Measurements from ENCODE around the gene MEAK7. TPM values are rescaled to one million over a fixed set of nuclear protein-coding genes. Genes with fewer than 3 reads are reported as not detected.
A peak's percentile ranks its signal among the peaks of the same experiment; 100 is the strongest.

The MEAK7 gene
- total and polyA plus RNA-seq, 2 of the 8 experiments (the other 6 are each of a cell fraction or from before 2014, with no cell fraction given): 9.6 to 19.6 TPM

DNA sequence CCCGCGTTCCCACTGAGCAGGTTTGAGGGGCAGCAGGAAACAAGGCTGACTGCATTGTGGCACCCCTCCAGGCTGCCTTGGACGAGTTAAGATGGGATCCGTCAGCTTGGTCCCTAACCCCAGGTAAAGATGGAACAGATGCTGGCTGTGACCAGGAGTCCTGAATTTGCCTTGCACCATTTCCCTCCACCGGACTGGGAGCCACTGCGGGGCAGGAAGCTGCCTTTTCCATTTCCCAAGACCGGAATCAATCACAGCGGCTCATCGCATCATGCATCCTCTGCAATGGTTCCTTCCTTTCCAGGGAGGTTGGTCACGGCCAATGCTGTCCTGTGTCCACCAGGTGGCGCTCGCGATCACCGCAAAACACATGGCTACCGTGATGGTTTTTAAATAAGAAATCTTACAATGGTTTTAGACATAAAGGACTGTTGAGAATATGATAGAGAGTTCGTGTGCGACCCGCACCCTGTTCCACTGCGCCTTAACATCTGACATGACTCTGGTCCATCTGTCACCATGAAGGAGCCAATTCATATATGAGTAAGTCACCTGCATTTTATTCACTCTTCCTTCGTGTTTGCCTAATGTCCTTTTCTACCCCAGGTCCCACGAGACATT is 6.8 kb upstream of the MEAK7 start:
- POLR2A ChIA-PET (ENCODE audit: partially characterized antibody): no interaction called here
- H3K79me2 ChIP-seq (ENCODE audit: control insufficient read depth in 1 of 2, insufficient read depth in 2 of 2, low read length in 2 of 2): no peaks in the 10 kb centered on the region
- H4K5ac ChIP-seq (ENCODE audit: insufficient read length, low read depth, low read length): no peak overlapping the region
- H4K20me1 ChIP-seq (replicated peaks in 1 of 2; ENCODE audit: control insufficient read depth in 1 of 2, insufficient read depth in 2 of 2, low read length in 2 of 2): no peaks in the 10 kb centered on the region
- peak; percentile 64 to 89 for DNase-seq (ENCODE audit: low read depth in 1 of 2, low spot score in 2 of 2)
- H3K18ac ChIP-seq (ENCODE audit: extremely low read depth, low read length): peak overlapping the region; percentile 34; the same call in 1 of the 2 replicates
- H2BK12ac ChIP-seq (ENCODE audit: low read depth, low read length): peak overlapping the region; percentile 62; the same call in 1 of the 2 replicates
- no peak overlapping the region for H3K14ac ChIP-seq (ENCODE audit: insufficient read length)
- no peak overlapping the region for H3K4ac ChIP-seq (replicated peaks; ENCODE audit: insufficient read length, low read depth, low read length)
- peak overlapping the region; percentile 98 for H2AFZ ChIP-seq (ENCODE audit: low read length)
- no peaks in the 10 kb centered on the region; a peak in 1 of 7 replicates for H3K27me3 ChIP-seq (replicated peaks in 1 of 4; ENCODE audit: control insufficient read depth in 3 of 4, extremely low read depth in 1 of 4, insufficient read depth in 3 of 4, low read length in 3 of 4)
- H3K9ac ChIP-seq (replicated peaks in 1 of 4; ENCODE audit: extremely low read depth in 1 of 4, low read depth in 3 of 4, low read length in 3 of 4): no peak overlapping the region
- H3K79me1 ChIP-seq (ENCODE audit: low read depth, low read length): no peaks in the 10 kb centered on the region
- H3K4me2 ChIP-seq (ENCODE audit: insufficient read depth in 1 of 2, low read depth in 2 of 2, low read length in 2 of 2): peak overlapping the region; percentile 4 to 59; a peak in 3 of 4 replicates
- H4K91ac ChIP-seq (replicated peaks; ENCODE audit: insufficient read length, low read length): no peak overlapping the region
- H3K4me3 ChIP-seq (ENCODE audit: extremely low read depth in 1 of 4, insufficient read depth in 2 of 4, low read depth in 3 of 4, low read length in 4 of 4): peak overlapping the region in 2 of 4 experiments; percentile 26 to 36; a peak in 2 of 8 replicates
- H3K56ac ChIP-seq (replicated peaks; ENCODE audit: insufficient read length, low read depth, low read length): no peak overlapping the region
- no peak overlapping the region for H2AK5ac ChIP-seq (ENCODE audit: low read depth, low read length)
- H2BK120ac ChIP-seq (replicated peaks; ENCODE audit: low read depth, low read length): no peak overlapping the region
- H4K8ac ChIP-seq (ENCODE audit: extremely low read depth, insufficient read depth, low read length): peak overlapping the region; percentile 69; the same call in 1 of the 2 replicates
- H2BK20ac ChIP-seq (ENCODE audit: low read length): 0 out of 2 replicates have a peak overlapping the region, but pooled peaks have one; percentile 19
- H2BK15ac ChIP-seq (ENCODE audit: low read length): no peak overlapping the region
- FAIRE-seq: peak; percentile 95
- H3K9me3 ChIP-seq (ENCODE audit: insufficient read depth in 2 of 2, low read depth in 1 of 2, low read length in 1 of 2): no peaks in the 10 kb centered on the region
- H3K4me1 ChIP-seq (replicated peaks in 1 of 4; ENCODE audit: control insufficient read depth in 3 of 4, insufficient read depth in 4 of 4, low read length in 3 of 4): peaks cover 3 to 16% (median 11%) of the 10 kb centered on the region in 4 experiments; a peak in 6 of 7 replicates
- H2BK5ac ChIP-seq (ENCODE audit: low read depth, low read length): no peak overlapping the region
- no peak overlapping the region for H3K23ac ChIP-seq (ENCODE audit: insufficient read length)
- 14% methylated on average over 19 of the region's 21 CpGs; no CpG with 5 or more reads in 1 of the 2 experiments for WGBS, 2 experiments (ENCODE audit: extremely low coverage in 1 of 2, insufficient coverage in 1 of 2, insufficient read length in 1 of 2, insufficient replicate concordance in 2 of 2, low coverage in 1 of 2, low lambda C conversion rate in 2 of 2, missing lambda C conversion rate in 1 of 2)
- CTCF ChIA-PET (ENCODE audit: partially characterized antibody): interaction anchor here (0.6 to 9.7 kb wide), 41 partner anchors 9 to 708 kb away, joined by 3 to 64 read pairs (median 4); partner anchors contain the start of gene KLHL36
- H3K27ac ChIP-seq (ENCODE audit: low read depth, low read length): no peak overlapping the region
- no peaks in the 10 kb centered on the region for H3K36me3 ChIP-seq (ENCODE audit: control insufficient read depth in 2 of 4, insufficient read depth in 4 of 4, low read length in 3 of 4)
- H3K23me2 ChIP-seq (ENCODE audit: low read depth, low read length): no peaks in the 10 kb centered on the region
- TF ChIP-seq GABPA (IDR thresholded peaks at IDR 0.05; ENCODE audit: borderline replicate concordance, insufficient read depth, low read length): no peak; the same call in 1 of the 2 replicates
- no peak for TF ChIP-seq RNF2 (IDR thresholded peaks at IDR 0.05; ENCODE audit: borderline replicate concordance, low read depth, low read length, missing control alignments, poor library complexity, severe bottlenecking)
- 0 out of 2 replicates have a peak, but pooled peaks have one; percentile 36 for TF ChIP-seq TAF1 (IDR thresholded peaks at IDR 0.05; ENCODE audit: low read depth, low read length)
- TF ChIP-seq SUZ12 (IDR thresholded peaks at IDR 0.05; ENCODE audit: low read length): no peak
- TF ChIP-seq, protein P1, sequence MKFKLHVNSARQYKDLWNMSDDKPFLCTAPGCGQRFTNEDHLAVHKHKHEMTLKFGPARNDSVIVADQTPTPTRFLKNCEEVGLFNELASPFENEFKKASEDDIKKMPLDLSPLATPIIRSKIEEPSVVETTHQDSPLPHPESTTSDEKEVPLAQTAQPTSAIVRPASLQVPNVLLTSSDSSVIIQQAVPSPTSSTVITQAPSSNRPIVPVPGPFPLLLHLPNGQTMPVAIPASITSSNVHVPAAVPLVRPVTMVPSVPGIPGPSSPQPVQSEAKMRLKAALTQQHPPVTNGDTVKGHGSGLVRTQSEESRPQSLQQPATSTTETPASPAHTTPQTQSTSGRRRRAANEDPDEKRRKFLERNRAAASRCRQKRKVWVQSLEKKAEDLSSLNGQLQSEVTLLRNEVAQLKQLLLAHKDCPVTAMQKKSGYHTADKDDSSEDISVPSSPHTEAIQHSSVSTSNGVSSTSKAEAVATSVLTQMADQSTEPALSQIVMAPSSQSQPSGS (IDR thresholded peaks at IDR 0.05; ENCODE audit: low read length): 0 out of 2 replicates have a peak, but pooled peaks have one; percentile 39
- TF ChIP-seq SRF (IDR thresholded peaks at IDR 0.05; ENCODE audit: low read depth, low read length): no peak
- TF ChIP-seq, protein P2, sequence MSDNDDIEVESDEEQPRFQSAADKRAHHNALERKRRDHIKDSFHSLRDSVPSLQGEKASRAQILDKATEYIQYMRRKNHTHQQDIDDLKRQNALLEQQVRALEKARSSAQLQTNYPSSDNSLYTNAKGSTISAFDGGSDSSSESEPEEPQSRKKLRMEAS (IDR thresholded peaks at IDR 0.05): 0 out of 2 replicates have a peak, but pooled peaks have one; percentile 13
- peak; percentile 31 for TF ChIP-seq KDM4A (IDR thresholded peaks at IDR 0.05; ENCODE audit: low read depth, low read length, severe bottlenecking)
